H1 (cell line): ENCODE results near the gene INTS1. TPM values are rescaled to one million over a fixed set of nuclear protein-coding genes. Genes with fewer than 3 reads are reported as not detected.

Experiments
- CTCF ChIA-PET: fragments of 300-600 bp; sonication (Branson Sonifier 250); formaldehyde crosslinking; loops from one replicate; lab custom pipeline; 2021; ENCODE audit not compliant: partially characterized antibody; lab: Charles Lee
- POLR2A ChIA-PET: fragments of 300-600 bp; sonication (Branson Sonifier 250); formaldehyde crosslinking; loops from one replicate; lab custom pipeline; 2021; ENCODE audit warnings: inconsistent platforms; ENCODE audit not compliant: partially characterized antibody; lab: Charles Lee
- DNase-seq, 2 experiments: peaks; one replicate each; pipeline versions ENCODE4 v3.0.0 to v3.0.0-alpha.2; 2010 to 2022; ENCODE audit warnings: low spot score in 2 of 2, low read depth in 1 of 2, mixed read lengths in 1 of 2
- FAIRE-seq: peaks from 2 replicates; lab custom pipeline; 2011; peaks lifted over from hg19 to GRCh38; lab: Jason Lieb, UNC
- H2AFZ ChIP-seq: 2 replicates; pipeline ENCODE4 v1.8.1; 2012; ENCODE audit warnings: low read length, inconsistent platforms
- H2AK5ac ChIP-seq: 2 replicates; pipeline ENCODE4 v1.6.1; 2013; ENCODE audit warnings: low read depth, low read length
- H2BK120ac ChIP-seq: replicated peaks from 2 replicates; pipeline ENCODE3; 2013; ENCODE audit warnings: low read depth, low read length, inconsistent platforms
- H2BK12ac ChIP-seq: 2 replicates; pipeline ENCODE4 v1.6.1; 2013; ENCODE audit warnings: low read depth, low read length
- H2BK15ac ChIP-seq: 2 replicates; pipeline ENCODE4 v1.6.1; 2013; ENCODE audit warnings: low read length
- H2BK20ac ChIP-seq: 2 replicates; pipeline ENCODE4 v1.6.1; 2013; ENCODE audit warnings: low read length
- H2BK5ac ChIP-seq: 2 replicates; pipeline ENCODE4 v1.6.1; 2013; ENCODE audit warnings: low read depth, low read length
- H3K14ac ChIP-seq: 2 replicates; pipeline ENCODE4 v1.6.1; 2013; ENCODE audit warnings: inconsistent platforms; ENCODE audit not compliant: insufficient read length
- H3K18ac ChIP-seq: 2 replicates; pipeline ENCODE4 v1.6.1; 2013; ENCODE audit warnings: low read length; ENCODE audit errors: extremely low read depth
- H3K23ac ChIP-seq: 2 replicates; pipeline ENCODE4 v1.6.1; 2013; ENCODE audit warnings: inconsistent platforms; ENCODE audit not compliant: insufficient read length
- H3K23me2 ChIP-seq: 2 replicates; pipeline ENCODE4 v1.6.1; 2013; ENCODE audit warnings: low read depth, low read length
- H3K27ac ChIP-seq: 2 replicates; pipeline ENCODE4 v1.6.1; 2011; ENCODE audit warnings: low read depth, low read length, inconsistent platforms
- H3K27me3 ChIP-seq, 4 experiments: replicated peaks in 1 of 4; 1 replicate in 1 of 4; 2 replicates in 3 of 4; pipeline versions ENCODE4 v1.6.1 to v1.8.1; 2011 to 2013; ENCODE audit warnings: low read length in 3 of 4, mild to moderate bottlenecking in 3 of 4, inconsistent platforms in 2 of 4, mixed read lengths in 2 of 4, moderate library complexity in 1 of 4; ENCODE audit not compliant: control insufficient read depth in 3 of 4, insufficient read depth in 3 of 4; ENCODE audit errors: extremely low read depth in 1 of 4
- H3K36me3 ChIP-seq, 4 experiments: 2 replicates each; pipeline versions ENCODE4 v1.6.1 to v1.8.1; 2011 to 2013; ENCODE audit warnings: mild to moderate bottlenecking in 4 of 4, low read length in 3 of 4, moderate library complexity in 2 of 4, control low read depth in 1 of 4, inconsistent platforms in 1 of 4; ENCODE audit not compliant: insufficient read depth in 4 of 4, control insufficient read depth in 2 of 4
- H3K4ac ChIP-seq: replicated peaks from 2 replicates; pipeline ENCODE3; 2013; ENCODE audit warnings: low read length, low read depth, mixed read lengths, inconsistent platforms; ENCODE audit not compliant: insufficient read length
- H3K4me1 ChIP-seq, 4 experiments: replicated peaks in 1 of 4; 1 replicate in 1 of 4; 2 replicates in 3 of 4; pipeline versions ENCODE4 v1.6.1 to v1.8.1; 2011 to 2013; ENCODE audit warnings: low read length in 3 of 4, inconsistent platforms in 2 of 4, mixed read lengths in 1 of 4; ENCODE audit not compliant: insufficient read depth in 4 of 4, control insufficient read depth in 3 of 4
- H3K4me2 ChIP-seq, 2 experiments: 2 replicates each; pipeline versions ENCODE4 v1.6.1 to v1.8.1; 2011 to 2013; ENCODE audit warnings: low read depth in 2 of 2, low read length in 2 of 2, control low read depth in 1 of 2, inconsistent platforms in 1 of 2, mild to moderate bottlenecking in 1 of 2; ENCODE audit not compliant: insufficient read depth in 1 of 2
- H3K4me3 ChIP-seq, 4 experiments: fragments of 200-600, 300-600 bp in 1 of 4; sonication (generic), shearing (Covaris generic), sonication (Bioruptor Twin) in 1 of 4; 2 replicates each; pipeline versions ENCODE4 v1.5.1 to v1.8.1; 2011 to 2016; ENCODE audit warnings: low read length in 4 of 4, low read depth in 3 of 4, control low read depth in 2 of 4, inconsistent platforms in 2 of 4, mild to moderate bottlenecking in 2 of 4, mixed read lengths in 1 of 4, moderate library complexity in 1 of 4; ENCODE audit not compliant: insufficient read depth in 2 of 4; ENCODE audit errors: extremely low read depth in 1 of 4
- H3K56ac ChIP-seq: replicated peaks from 2 replicates; pipeline ENCODE3; 2013; ENCODE audit warnings: low read depth, mild to moderate bottlenecking, mixed read lengths, low read length, inconsistent platforms; ENCODE audit not compliant: insufficient read length
- H3K79me1 ChIP-seq: 2 replicates; pipeline ENCODE4 v1.6.1; 2013; ENCODE audit warnings: low read depth, low read length, control low read depth
- H3K79me2 ChIP-seq, 2 experiments: 2 replicates each; pipeline versions ENCODE4 v1.6.1 to v1.8.1; 2012 to 2013; ENCODE audit warnings: low read length in 2 of 2, mild to moderate bottlenecking in 2 of 2, inconsistent platforms in 1 of 2; ENCODE audit not compliant: insufficient read depth in 2 of 2, control insufficient read depth in 1 of 2
- H3K9ac ChIP-seq, 4 experiments: replicated peaks in 1 of 4; 1 replicate in 1 of 4; 2 replicates in 3 of 4; pipeline versions ENCODE4 v1.6.1 to v1.8.1; 2011 to 2013; ENCODE audit warnings: low read depth in 3 of 4, low read length in 3 of 4, control low read depth in 2 of 4, mild to moderate bottlenecking in 2 of 4, moderate library complexity in 2 of 4, inconsistent platforms in 1 of 4; ENCODE audit errors: extremely low read depth in 1 of 4
- H3K9me3 ChIP-seq, 2 experiments: 2 replicates each; pipeline versions ENCODE4 v1.6.1 to v1.8.1; 2012 to 2013; ENCODE audit warnings: mild to moderate bottlenecking in 2 of 2, moderate library complexity in 2 of 2, control low read depth in 1 of 2, inconsistent platforms in 1 of 2, low read depth in 1 of 2, low read length in 1 of 2, mixed read lengths in 1 of 2; ENCODE audit not compliant: insufficient read depth in 2 of 2
- H4K20me1 ChIP-seq, 2 experiments: replicated peaks in 1 of 2; 2 replicates each; pipeline versions ENCODE3 to v1.8.1; 2011 to 2013; ENCODE audit warnings: inconsistent platforms in 2 of 2, low read length in 2 of 2, mild to moderate bottlenecking in 1 of 2; ENCODE audit not compliant: insufficient read depth in 2 of 2, control insufficient read depth in 1 of 2
- H4K5ac ChIP-seq: 2 replicates; pipeline ENCODE4 v1.6.1; 2013; ENCODE audit warnings: low read length, low read depth, mixed read lengths, inconsistent platforms; ENCODE audit not compliant: insufficient read length
- H4K8ac ChIP-seq: 2 replicates; pipeline ENCODE4 v1.8.0; 2013; ENCODE audit warnings: mild to moderate bottlenecking, moderate library complexity, low read length, inconsistent platforms; ENCODE audit not compliant: insufficient read depth; ENCODE audit errors: extremely low read depth
- H4K91ac ChIP-seq: replicated peaks from 2 replicates; pipeline ENCODE3; 2013; ENCODE audit warnings: low read length, mixed read lengths, inconsistent platforms; ENCODE audit not compliant: insufficient read length
- CBX8 ChIP-seq: fragments of 300-800, 300-1000 bp; sonication (generic); IDR thresholded peaks from 2 replicates; pipeline ENCODE4 v1.7.1; 2016; ENCODE audit warnings: low read depth, low read length, borderline replicate concordance
- CEBPB ChIP-seq: IDR thresholded peaks from 2 replicates; pipeline ENCODE4 v1.6.1; 2012; ENCODE audit warnings: low read depth, low read length
- CHD1 ChIP-seq: IDR thresholded peaks from 2 replicates; pipeline ENCODE4 v1.6.1; 2012; ENCODE audit warnings: low read depth, low read length, improper control_type of control experiment
- JUN ChIP-seq: IDR thresholded peaks from 2 replicates; pipeline ENCODE4 v1.6.1; 2011; ENCODE audit warnings: low read depth, mild to moderate bottlenecking, improper control_type of control experiment, low read length
- TEAD4 ChIP-seq: IDR thresholded peaks from 2 replicates; pipeline ENCODE4 v1.6.1; 2012; ENCODE audit warnings: low read depth, low read length, inconsistent platforms, mixed read lengths
- WGBS, 2 experiments: shearing (Covaris generic) in 1 of 2; methylation state at CpG; one replicate each; pipeline versions ENCODE4 v1.1.6 to v1.1.7; 2013 to 2015; ENCODE audit warnings: low lambda C conversion rate in 2 of 2, mixed read lengths in 2 of 2, inconsistent platforms in 1 of 2, low coverage in 1 of 2, missing lambda C conversion rate in 1 of 2; ENCODE audit not compliant: insufficient replicate concordance in 2 of 2, insufficient coverage in 1 of 2, insufficient read length in 1 of 2; ENCODE audit errors: extremely low coverage in 1 of 2, missing lambda C conversion rate in 1 of 2; 5-methylcytosine and 5-hydroxymethylcytosine counted together
- polyA plus RNA-seq, 7 experiments: library from polyadenylated mRNA; depleted of rRNA in 3 of 7; stranded (reverse) in 5 of 7; unstranded in 2 of 7; fragments of >200 nt in 5 of 7; fragments of 200-250 nt in 2 of 7; gene quantifications; 1 replicate in 5 of 7; 2 replicates in 1 of 7; 4 replicates in 1 of 7; pipeline versions ENCODE4 v1.2.1 to v1.2.3, GENCODE V29; 2011 to 2013; ENCODE audit warnings: missing spikeins in 2 of 7, mixed read lengths in 2 of 7
- total RNA-seq: library from RNA; stranded (reverse); fragmentation: NEBNext Ultra II Directional; extraction: Animal tissue kit (Norgen Biotek cat#: 25700); gene quantifications from 2 replicates; pipeline ENCODE4 v1.2.1, GENCODE V29; 2021
- TF ChIP-seq, protein P1 (sequence below), 3 experiments: IDR thresholded peaks; 1 replicate in 2 of 3; 2 replicates in 1 of 3; pipeline versions ENCODE4 v1.5.1 to v1.6.1; 2011; ENCODE audit warnings: low read length in 3 of 3, mild to moderate bottlenecking in 3 of 3, inconsistent platforms in 2 of 3, low read depth in 1 of 3, moderate library complexity in 1 of 3; ENCODE audit not compliant: insufficient read depth in 1 of 3; ENCODE audit errors: control extremely low read depth in 1 of 3

INTS1 gene
- total and polyA plus RNA-seq, 2 of the 8 experiments (the other 6 are each of a cell fraction or from before 2014, with no cell fraction given) = 76.9 to 104 TPM

DNA sequence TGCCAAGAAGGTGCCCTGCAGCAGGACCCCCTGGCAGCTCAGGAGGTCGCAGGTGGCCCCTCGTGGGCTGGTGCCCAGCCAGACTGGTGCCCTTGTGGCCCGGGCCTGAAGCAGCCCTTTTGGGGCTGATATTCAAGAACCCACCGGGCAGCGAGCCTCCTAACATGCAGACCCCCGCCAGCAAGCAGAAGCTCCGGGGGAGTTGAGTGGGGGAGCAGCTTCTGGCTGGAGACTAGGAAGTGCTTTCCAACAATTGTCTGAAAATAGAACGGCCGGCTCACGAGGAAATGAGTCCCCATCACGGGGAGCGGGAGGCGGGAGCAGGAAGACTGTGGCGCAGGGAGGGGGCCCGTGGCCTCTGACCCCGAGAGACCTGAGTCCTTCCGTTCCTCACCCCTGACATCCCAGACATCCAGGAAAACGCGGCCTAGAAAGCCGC lies 9.5 kb upstream of the INTS1 start:
- POLR2A ChIA-PET = interaction anchor here (0.6 kb wide), 1 partner anchor 851 kb away, joined by 6 read pairs; no protein-coding TSS in a partner anchor
- no peak overlapping the region for H2BK20ac ChIP-seq
- no peaks in the 10 kb centered on the region for H3K36me3 ChIP-seq
- no peaks in the 10 kb centered on the region for H3K27me3 ChIP-seq
- no peak overlapping the region for H4K91ac ChIP-seq
- no peaks in the 10 kb centered on the region for H3K79me1 ChIP-seq
- H4K20me1 ChIP-seq = no peaks in the 10 kb centered on the region
- no peak overlapping the region for H2BK5ac ChIP-seq
- FAIRE-seq = no peak
- no peak overlapping the region for H3K18ac ChIP-seq
- H4K8ac ChIP-seq = no peak overlapping the region; the same call in 1 of the 2 replicates
- H3K4me1 ChIP-seq = no peaks in the 10 kb centered on the region
- H3K9me3 ChIP-seq = no peaks in the 10 kb centered on the region
- no peak for TF ChIP-seq TEAD4
- no peak for TF ChIP-seq CBX8
- TF ChIP-seq, protein P1, sequence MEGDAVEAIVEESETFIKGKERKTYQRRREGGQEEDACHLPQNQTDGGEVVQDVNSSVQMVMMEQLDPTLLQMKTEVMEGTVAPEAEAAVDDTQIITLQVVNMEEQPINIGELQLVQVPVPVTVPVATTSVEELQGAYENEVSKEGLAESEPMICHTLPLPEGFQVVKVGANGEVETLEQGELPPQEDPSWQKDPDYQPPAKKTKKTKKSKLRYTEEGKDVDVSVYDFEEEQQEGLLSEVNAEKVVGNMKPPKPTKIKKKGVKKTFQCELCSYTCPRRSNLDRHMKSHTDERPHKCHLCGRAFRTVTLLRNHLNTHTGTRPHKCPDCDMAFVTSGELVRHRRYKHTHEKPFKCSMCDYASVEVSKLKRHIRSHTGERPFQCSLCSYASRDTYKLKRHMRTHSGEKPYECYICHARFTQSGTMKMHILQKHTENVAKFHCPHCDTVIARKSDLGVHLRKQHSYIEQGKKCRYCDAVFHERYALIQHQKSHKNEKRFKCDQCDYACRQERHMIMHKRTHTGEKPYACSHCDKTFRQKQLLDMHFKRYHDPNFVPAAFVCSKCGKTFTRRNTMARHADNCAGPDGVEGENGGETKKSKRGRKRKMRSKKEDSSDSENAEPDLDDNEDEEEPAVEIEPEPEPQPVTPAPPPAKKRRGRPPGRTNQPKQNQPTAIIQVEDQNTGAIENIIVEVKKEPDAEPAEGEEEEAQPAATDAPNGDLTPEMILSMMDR (IDR thresholded peaks at IDR 0.05; ENCODE audit: control extremely low read depth in 1 of 3, insufficient read depth in 1 of 3, low read depth in 1 of 3, low read length in 3 of 3) = no peak
- TF ChIP-seq CEBPB = no peak
- no peak for TF ChIP-seq CHD1
- TF ChIP-seq JUN = no peak
- no peak overlapping the region for H3K23ac ChIP-seq
- H3K56ac ChIP-seq = no peak overlapping the region
- H3K23me2 ChIP-seq = no peaks in the 10 kb centered on the region
- no peaks in the 10 kb centered on the region for H3K79me2 ChIP-seq
- no peak overlapping the region for H2BK12ac ChIP-seq
- no peak overlapping the region for H3K4ac ChIP-seq
- H4K5ac ChIP-seq = no peak overlapping the region
- 87% methylated on average over 11 of the region's 20 CpGs; no CpG with 5 or more reads in 1 of the 2 experiments for WGBS, 2 experiments
- CTCF ChIA-PET = interaction anchor here (1.0 kb wide), 2 partner anchors 9 kb away, joined by 3 read pairs; partner anchors contain the start of gene INTS1
- no peak overlapping the region for H3K14ac ChIP-seq
- no peak overlapping the region for H2AK5ac ChIP-seq
- no peak for DNase-seq
- no peak overlapping the region for H3K27ac ChIP-seq
- H3K4me3 ChIP-seq = no peak overlapping the region
- no peak overlapping the region for H2BK120ac ChIP-seq
- H2BK15ac ChIP-seq = no peak overlapping the region
- no peak overlapping the region; a peak in 1 of 7 replicates for H3K9ac ChIP-seq
- H2AFZ ChIP-seq = no peak overlapping the region
- H3K4me2 ChIP-seq = no peak overlapping the region
